GM10248 (cell line): ENCODE results near the gene GRPR.

Experiments used
- CTCF ChIA-PET: fragments of 300-600 bp; sonication (Branson Sonifier 250); formaldehyde crosslinking; extraction: SDS; loops from one replicate; lab custom pipeline; 2021; ENCODE audit warnings: antibody characterized with exemption; lab: Yijun Ruan, JAX
- POLR2A ChIA-PET: fragments of 350-650 bp; sonication (Branson Sonifier 250); formaldehyde crosslinking; extraction: SDS; loops from one replicate; lab custom pipeline; 2020; ENCODE audit warnings: antibody characterized with exemption; lab: Yijun Ruan, JAX
- DNase-seq: peaks from one replicate; pipeline ENCODE4 v3.0.0; 2012; ENCODE audit errors: extremely low spot score
- CTCF ChIP-seq: IDR thresholded peaks from 2 replicates; pipeline ENCODE4 v1.5.1; 2012; ENCODE audit warnings: mild to moderate bottlenecking, low read depth; ENCODE audit errors: extremely low read depth, missing control alignments, control extremely low read depth

Gene GRPR

DNA sequence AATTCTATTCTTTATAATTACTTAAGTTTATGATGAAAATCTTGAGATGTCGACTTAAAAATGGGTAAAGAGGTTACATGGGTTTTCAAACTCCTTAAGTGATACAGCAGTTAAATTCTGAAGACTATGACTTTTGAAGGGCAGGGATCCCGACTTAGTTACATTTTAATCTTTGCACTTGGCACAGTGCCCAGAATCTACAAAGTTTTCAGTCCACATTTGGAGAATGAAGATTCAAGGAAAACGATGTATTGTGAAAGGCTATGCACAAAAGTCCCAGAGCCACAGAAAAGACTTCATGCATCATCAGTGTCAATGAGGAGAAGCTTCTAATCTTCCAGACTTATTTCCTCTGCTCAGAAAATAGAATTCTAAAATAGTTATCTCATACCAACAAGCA is 36.3 kb upstream of the GRPR start:
- CTCF ChIA-PET: no interaction called here
- TF ChIP-seq CTCF: no peak
- POLR2A ChIA-PET: no interaction called here
- no peak for DNase-seq

DNA sequence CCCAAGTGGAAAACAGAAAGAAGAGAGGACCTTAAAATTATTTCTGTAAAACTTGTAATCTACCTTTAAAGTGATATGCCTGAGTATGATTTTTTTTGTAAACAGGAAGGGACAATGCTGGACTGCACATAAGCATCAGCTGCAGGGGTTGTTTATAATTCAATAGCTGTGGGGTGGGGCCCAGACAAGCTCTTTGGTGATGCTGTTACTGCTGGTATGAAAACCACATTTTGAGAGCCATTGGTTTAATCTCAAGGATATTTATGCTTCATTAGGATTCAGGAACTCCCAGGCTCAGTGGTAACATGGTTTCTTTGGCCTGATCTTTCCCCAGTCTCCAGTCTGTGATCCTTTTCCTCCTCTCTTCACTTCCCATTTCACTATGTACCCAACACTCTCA is 34.3 kb upstream of the GRPR start:
- no peak for TF ChIP-seq CTCF
- ChIA-PET CTCF (no interaction called here), POLR2A (no interaction called here)
- DNase-seq: no peak

DNA sequence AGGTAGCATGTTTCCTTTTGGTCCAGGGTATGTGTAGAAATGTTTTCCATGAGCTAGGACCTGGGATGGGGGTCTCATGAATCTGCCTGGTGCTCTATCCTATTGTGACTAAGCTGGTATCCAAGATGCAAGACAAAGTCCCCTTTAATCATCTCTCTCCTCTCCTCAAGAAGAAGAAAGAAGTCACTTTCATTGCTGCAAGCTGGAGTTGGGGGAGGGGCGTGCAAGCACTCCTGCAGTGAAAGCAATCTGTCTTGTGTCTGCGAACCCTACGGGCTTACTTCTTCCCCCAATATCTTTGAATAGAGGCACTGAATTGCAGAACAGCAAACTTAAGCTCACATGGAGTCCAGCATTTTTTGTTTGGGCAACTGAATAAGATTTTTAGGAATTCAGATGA is 27.2 kb upstream of the GRPR start:
- no peak for TF ChIP-seq CTCF
- ChIA-PET POLR2A (no interaction called here), CTCF (no interaction called here)
- DNase-seq: no peak

DNA sequence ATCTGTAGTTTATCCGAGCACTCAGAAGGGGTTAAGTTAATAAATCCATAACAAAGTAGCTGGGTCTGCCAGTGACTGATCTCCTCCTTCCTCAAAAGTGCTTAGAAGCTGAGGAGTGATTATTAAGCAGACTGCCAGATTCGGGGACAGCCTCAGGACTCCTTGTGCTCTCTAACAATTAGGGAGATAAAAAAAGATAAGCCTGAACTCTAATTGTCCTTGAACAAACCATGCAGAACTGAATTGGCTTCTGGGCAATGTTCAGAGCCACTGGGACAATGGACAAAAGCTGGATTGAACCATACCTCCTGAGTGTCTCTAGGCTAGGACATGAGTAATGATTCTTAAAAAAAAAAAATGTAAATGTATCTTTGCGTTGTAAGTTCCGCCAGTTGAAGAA is 22.7 kb upstream of the GRPR start:
- no peak for DNase-seq
- ChIA-PET POLR2A (no interaction called here), CTCF (no interaction called here)
- TF ChIP-seq CTCF: no peak

DNA sequence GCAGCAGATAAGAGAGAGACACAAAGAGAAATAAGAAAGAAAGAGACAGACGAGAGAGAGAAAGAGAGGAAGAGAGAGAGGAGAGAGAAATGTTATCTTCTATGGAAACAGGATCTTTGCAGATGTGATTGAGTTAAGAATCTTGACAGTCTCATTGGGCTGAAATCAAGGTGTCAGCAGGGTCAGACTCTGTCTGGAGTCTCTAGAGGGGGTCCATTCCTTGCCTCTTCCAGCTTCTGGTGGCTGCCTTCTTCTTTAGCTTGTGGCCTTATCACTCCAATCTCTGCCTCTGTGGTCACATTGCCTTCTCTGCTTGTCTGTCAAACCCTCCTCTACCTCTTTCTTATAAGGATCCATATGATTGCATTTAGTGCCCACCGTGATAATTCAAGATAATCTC is 21.8 kb upstream of the GRPR start:
- POLR2A ChIA-PET: no interaction called here
- DNase-seq: no peak
- TF ChIP-seq CTCF: no peak
- CTCF ChIA-PET: no interaction called here

- POLR2A ChIA-PET: no interaction called here
- CTCF ChIA-PET: interaction anchor here (2.0 kb wide), 1 partner anchor 19 kb away, joined by 6 read pairs; the partner anchor contains the start of gene GRPR
- DNase-seq: no peak
- TF ChIP-seq CTCF: no peak
These were observed 19.7 kb upstream of the GRPR start for GRCh38 chrX:16103625-16104024.

DNA sequence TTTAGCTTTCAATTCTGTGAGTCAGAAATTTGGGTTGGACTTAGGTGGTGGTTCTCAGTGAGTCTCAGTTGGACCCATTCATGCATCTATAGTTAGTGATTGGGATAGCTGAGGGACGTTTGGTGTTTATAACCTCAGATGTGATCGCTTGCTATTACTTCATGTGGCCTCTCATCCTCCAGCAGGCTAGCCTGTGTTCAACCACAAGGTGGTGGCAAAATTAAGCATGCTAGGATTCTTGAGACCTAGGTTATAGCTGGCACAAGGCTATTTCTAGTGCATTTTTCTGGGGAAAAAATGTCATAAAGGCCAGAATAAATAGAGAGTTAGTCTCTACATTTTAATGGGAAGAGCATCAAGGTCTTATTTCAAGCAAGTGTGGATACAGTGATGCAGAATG is 10.9 kb upstream of the GRPR start:
- CTCF ChIA-PET: interaction anchor here (0.9 to 3.7 kb wide), 2 partner anchors 10 to 14 kb away, joined by 3 to 19 read pairs; partner anchors contain the start of gene GRPR
- TF ChIP-seq CTCF: no peak
- POLR2A ChIA-PET: no interaction called here
- DNase-seq: no peak
